Stimulated activated CD8-positive, alpha-beta memory T cell treated with anti-CD3 and anti-CD28 coated beads, Interleukin-12 subunit alpha, Interleukin-12 subunit beta, amount 100 ng/mL, for 24 hours (primary cell): ENCODE measurements around the gene OR2T6.
"Not testable (repeated sequence)": the region's sequence is repeated elsewhere in the genome, so short reads cannot be mapped to it uniquely, and the experiment has no call there.

Source experiments
- DNase-seq: peaks from one replicate; pipeline ENCODE4 v3.0.0-alpha.2; 2020; ENCODE audit errors: extremely low read depth

OR2T6 gene

GRCh38 chr1:248375446-248375845 lies at the start of gene OR2T6:
Gene OR2T6, plus strand, starts transcription at chr1:248375746. Its CDS starts 11,863 bp downstream, at chr1:248387609.
- no peak for DNase-seq

DNA sequence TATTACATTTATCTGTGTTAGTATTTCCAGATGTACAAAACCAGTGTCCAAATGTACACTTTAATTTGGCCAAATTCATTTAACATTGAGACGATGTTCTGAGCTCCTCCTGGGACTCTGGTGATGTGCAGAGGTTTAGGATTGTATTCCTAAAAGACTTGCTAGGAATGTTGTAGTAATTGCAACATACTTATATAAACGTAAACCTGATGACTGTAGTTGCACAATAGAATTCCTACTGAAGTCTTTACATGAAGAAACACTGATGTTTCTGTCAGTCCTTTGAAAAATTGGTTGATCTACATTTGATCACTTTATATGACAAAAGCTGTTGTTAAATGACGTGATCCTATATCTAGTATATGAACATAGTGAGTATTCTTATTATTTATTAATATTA lies 32.1 kb upstream of the OR2T6 start:
- DNase-seq, result no peak

GRCh38 chr1:248348475-248348874 lies 27.1 kb upstream of the OR2T6 start, which contains the start of gene OR14C36:
Gene OR14C36, plus strand, starts transcription at chr1:248348775. Its CDS starts 0 bp downstream, at chr1:248348775.
- no peak for DNase-seq

GRCh38 chr1:248359415-248359814 lies 16.1 kb upstream of the OR2T6 start:
- no peak for DNase-seq

GRCh38 chr1:248361121-248361715 lies 14.3 kb upstream of the OR2T6 start, which contains the start of gene OR2T4:
Gene OR2T4, plus strand, starts transcription at chr1:248361665. Its CDS starts 0 bp downstream, at chr1:248361665.
- no peak for DNase-seq

DNA sequence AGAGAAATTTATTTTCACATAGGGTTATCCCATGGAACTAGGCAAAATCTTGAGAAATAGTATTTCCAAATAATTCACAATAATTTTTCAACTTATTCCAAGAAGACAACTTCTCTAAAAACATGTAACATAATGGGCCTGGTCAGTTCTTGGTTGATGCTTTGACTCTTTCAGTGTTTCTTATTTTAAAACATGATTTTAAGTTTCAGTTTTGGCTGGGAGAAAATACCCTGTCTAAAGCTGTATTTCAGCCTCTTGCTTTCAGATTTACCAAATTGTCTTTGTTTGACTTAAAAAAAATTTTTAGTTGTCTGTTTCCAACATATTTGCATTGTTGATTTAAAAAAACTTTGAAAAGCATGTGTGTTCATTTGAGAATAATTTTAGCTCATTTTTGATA lies 8.9 kb upstream of the OR2T6 start:
- DNase-seq, result no peak

GRCh38 chr1:248372394-248372793 lies 3.2 kb upstream of the OR2T6 start:
- DNase-seq, result no peak

GRCh38 chr1:248373761-248374160 lies 1.8 kb upstream of the OR2T6 start:
- DNase-seq, result no peak

- DNase-seq, result no peak
These were observed 1.4 kb downstream of the OR2T6 start for GRCh38 chr1:248376916-248377315.

GRCh38 chr1:248380854-248381253 lies 5.3 kb downstream of the OR2T6 start:
- no peak for DNase-seq

DNA sequence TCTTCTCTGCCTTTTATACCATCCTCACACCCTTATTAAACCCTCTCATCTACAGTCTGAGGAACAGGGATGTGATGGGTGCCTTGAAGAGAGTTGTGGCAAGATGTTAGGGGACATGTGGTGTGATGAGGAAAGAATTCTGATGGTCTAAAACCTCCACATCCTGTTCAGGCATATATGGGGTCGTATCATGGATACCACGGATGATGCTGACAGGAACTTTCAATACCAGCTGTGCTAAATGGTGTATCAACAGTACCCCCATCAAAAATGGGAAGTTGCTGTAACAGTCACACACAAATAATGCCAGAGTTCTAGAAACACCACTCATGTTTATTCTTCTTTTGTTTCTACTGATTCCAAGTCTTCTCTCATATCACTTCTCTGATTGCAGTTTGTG lies 12.9 kb downstream of the OR2T6 start:
- no peak for DNase-seq

- no peak for DNase-seq
These were observed 17.5 kb downstream of the OR2T6 start for GRCh38 chr1:248393050-248393449.

DNA sequence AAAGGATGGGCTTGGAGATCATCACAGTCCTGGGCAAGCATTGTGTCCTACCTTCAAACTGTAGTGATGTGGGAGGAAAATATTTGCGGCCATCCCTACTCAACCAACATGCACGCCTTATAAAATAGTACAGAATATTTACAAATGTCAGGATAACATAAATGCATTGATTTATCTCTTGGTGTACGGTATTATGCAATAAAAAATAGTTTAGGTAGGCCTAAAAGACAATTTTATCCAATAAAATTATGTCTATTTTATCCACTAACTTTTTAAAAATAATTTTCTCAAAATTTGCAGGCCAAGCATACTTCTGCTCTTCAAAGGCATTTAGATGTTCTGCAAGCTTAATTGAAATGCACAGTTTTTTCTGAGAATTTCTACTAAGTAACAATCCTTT lies 27.2 kb downstream of the OR2T6 start, which contains the start of gene OR2T1:
Gene OR2T1 (plus strand): TSS at position 301 of the 400 bp plus-strand sequence. CDS start 3,100 bp downstream, outside the sequence.
- DNase-seq, result no peak

DNA sequence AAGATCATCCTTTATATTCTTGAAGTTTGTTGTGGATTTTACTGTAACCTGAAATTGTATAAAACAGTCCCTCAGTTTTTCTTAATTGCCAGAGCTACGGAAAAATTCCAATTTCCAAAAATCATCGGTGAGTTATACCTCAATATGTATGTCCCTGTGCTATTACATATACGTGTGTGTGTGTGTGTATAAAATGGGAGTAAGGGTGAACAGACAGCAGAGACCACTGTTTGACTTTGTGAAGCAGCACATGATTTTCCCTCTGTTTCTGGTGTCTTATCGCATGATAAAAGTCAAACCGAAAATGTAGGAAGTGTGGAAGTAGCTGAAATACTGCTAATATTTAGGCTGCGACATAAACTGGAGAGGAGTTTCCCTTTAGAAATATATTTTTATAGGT lies 28.5 kb downstream of the OR2T6 start:
- no peak for DNase-seq

DNA sequence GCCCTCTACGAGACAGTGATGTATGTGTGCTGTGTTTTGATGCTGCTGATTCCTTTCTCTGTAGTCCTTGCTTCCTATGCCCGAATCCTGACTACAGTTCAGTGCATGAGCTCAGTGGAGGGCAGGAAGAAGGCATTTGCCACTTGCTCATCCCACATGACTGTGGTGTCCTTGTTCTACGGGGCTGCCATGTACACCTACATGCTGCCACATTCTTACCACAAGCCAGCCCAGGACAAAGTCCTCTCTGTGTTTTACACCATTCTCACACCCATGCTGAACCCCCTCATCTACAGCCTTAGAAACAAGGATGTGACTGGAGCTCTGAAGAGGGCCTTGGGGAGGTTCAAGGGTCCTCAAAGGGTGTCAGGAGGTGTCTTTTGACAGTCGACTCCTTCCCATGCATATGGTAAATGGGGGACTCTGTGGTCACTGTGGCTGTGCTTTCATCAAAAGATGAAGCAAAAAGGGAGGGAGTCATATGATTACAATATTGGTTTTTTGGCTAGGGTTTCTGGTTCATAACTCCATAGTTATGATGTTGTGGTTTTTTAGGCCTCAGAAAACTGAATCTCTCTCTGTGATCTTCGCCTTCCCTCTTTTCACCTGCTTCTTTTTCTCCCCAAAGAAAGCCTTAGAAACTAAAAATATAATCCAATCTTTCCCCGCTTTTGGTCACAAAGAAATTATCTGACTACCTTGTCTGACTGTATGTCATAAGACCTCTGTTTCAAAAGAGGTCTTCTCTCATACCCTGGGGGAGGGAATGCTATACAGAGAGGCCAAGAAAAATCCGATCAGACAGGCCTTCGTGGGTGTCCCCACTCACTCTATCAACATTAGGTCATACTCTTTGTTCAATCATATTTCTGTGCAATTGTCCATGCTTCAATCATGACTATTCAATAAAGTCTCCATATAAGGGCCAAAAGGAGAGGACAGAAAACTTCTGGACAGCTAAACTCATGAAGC lies 31.5 kb downstream of the OR2T6 start:
- DNase-seq, result no peak

DNA sequence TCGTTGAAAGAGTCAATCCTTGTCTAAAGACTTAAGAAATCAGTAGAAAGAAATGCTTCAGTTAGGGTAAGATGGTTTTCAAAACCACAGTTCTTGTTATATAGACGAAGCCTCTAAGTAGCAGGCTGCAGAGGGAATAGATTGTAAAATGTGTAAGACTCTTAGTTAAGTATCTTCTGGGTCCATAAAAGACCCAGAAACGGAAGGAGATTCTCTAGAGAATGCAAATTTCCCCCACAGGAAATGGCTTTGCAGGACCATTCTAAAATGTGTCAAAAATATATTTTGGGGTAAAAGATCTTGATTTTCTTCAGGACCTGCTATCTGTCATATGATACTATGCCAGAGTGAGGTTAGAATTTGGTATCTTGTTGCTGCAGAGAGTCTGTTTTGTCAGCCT lies 40.7 kb downstream of the OR2T6 start:
- no peak for DNase-seq

DNA sequence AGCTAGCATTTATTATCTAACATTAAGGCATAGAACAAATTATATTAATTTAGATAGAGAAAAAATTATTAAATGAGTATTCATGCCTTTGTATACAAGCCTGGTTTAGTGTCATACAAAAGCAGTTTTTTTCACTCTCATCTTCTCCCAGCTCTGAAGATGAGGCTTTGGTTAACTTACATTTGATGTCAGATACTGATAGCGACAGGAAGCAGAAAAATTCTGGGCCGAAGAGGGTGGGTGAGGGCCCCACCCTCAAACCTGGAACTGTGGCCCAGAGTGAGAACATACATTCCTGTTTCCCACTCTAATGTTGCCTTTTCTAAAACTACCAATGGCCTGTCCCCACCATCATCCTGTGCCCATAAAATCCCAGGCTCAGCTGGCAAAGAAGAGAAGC lies 42.3 kb downstream of the OR2T6 start:
- DNase-seq, result no peak

DNA sequence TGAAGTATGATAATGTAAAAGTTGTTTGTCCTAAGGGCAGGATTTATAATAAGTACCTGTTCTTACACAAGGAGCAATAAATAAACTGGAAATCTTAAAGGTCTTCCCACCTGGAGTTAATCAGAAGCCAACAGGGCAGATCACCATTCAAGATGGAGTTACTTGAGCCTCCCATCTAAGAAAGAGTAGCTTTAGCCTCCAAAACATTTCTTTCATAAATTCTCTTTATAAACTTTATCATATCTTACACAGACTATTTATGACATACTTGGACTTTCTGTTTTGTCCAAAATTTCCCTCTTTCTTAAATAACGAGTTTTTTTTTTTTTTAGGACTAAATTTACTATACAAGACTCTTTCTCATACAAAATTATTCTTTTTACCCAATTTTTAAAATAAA lies 45.8 kb downstream of the OR2T6 start:
- no peak for DNase-seq

- DNase-seq, result not testable (repeated sequence)
These were observed 52.1 kb downstream of the OR2T6 start for GRCh38 chr1:248427526-248428191.

GRCh38 chr1:248428192-248428533 lies 52.6 kb downstream of the OR2T6 start:
- not testable (repeated sequence) for DNase-seq

DNA sequence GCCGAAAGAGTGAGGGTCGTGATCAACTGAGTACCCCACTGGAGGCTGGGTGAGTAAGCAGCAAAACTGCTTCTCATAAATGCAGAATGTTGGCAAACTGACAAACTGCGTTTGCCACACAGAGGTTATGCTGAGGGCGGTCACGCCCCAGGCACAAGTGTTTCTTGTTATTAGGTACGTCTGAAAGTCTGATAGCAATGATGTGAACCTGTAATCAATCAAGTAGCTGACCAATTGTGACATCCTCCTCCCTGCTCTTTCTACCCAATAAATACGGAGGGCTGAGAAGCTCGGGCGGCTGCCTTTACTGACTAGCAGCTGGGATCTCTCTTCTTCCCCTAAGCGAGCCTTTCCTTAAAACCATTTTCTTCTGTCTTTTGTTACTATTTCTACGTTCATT lies 56.1 kb downstream of the OR2T6 start:
- not testable (repeated sequence) for DNase-seq

GRCh38 chr1:248432201-248432600 lies 56.7 kb downstream of the OR2T6 start:
- DNase-seq, result not testable (repeated sequence)
